Duodenal mucosa (tissue), 2 donors: Measurements from ENCODE around the gene PHF19.
A peak's percentile ranks its signal among the peaks of the same experiment; 100 is the strongest.

ENCODE experiments used
- H3K27ac ChIP-seq: one replicate; pipeline ENCODE4 v1.7.0; 2013; ENCODE audit warnings: low read depth, low read length
- H3K27me3 ChIP-seq, 2 donors: one replicate each; pipeline ENCODE4 v1.7.0; 2013; ENCODE audit warnings: low read length in 2 of 2, control low read depth in 1 of 2; ENCODE audit not compliant: insufficient read depth in 2 of 2, control insufficient read depth in 1 of 2
- H3K36me3 ChIP-seq, 2 donors: one replicate each; pipeline ENCODE4 v1.7.0; 2013; ENCODE audit warnings: low read length in 2 of 2, control low read depth in 1 of 2; ENCODE audit not compliant: insufficient read depth in 2 of 2, control insufficient read depth in 1 of 2
- H3K4me1 ChIP-seq, 2 donors: one replicate each; pipeline ENCODE4 v1.7.0; 2013; ENCODE audit warnings: low read length in 2 of 2, control low read depth in 1 of 2; ENCODE audit not compliant: insufficient read depth in 2 of 2, control insufficient read depth in 1 of 2
- H3K4me3 ChIP-seq, 2 donors: one replicate each; pipeline ENCODE4 v1.7.0; 2013; ENCODE audit warnings: low read length in 2 of 2, low read depth in 1 of 2
- H3K9ac ChIP-seq, 2 donors: one replicate each; pipeline ENCODE4 v1.7.0; 2013; ENCODE audit warnings: low read length in 2 of 2, low read depth in 1 of 2
- H3K9me3 ChIP-seq, 2 donors: one replicate each; pipeline ENCODE4 v1.7.0; 2013; ENCODE audit warnings: low read length in 2 of 2, control low read depth in 1 of 2; ENCODE audit not compliant: control insufficient read depth in 1 of 2

Gene PHF19

GRCh38 chr9:120891884-120892747 lies 15.1 kb upstream of the PHF19 start:
- Histone ChIP-seq H3K9me3 (no peaks in the 10 kb centered on the region), H3K36me3 (no peaks in the 10 kb centered on the region), H3K4me1 (peaks cover 30 to 40% of the 10 kb centered on the region in 2 donors), H3K4me3 (no peak overlapping the region), H3K9ac (no peak overlapping the region), H3K27ac (no peak overlapping the region), H3K27me3 (no peaks in the 10 kb centered on the region)

GRCh38 chr9:120891245-120891883 lies 14.4 kb upstream of the PHF19 start:
- H3K27me3 ChIP-seq, result no peaks in the 10 kb centered on the region
- peak overlapping the region in 1 of 2 donors; percentile 2 for H3K9ac ChIP-seq
- H3K4me3 ChIP-seq, result no peak overlapping the region
- H3K9me3 ChIP-seq, result no peaks in the 10 kb centered on the region
- peaks cover 30 to 40% of the 10 kb centered on the region in 2 donors for H3K4me1 ChIP-seq
- no peaks in the 10 kb centered on the region for H3K36me3 ChIP-seq
- peak overlapping the region; percentile 17 for H3K27ac ChIP-seq

- Histone ChIP-seq H3K27ac (peak overlapping the region; percentile 17), H3K4me1 (peaks cover 37 to 47% of the 10 kb centered on the region in 2 donors)
Measured at GRCh38 chr9:120890320-120891244, 13.6 kb upstream of the PHF19 start.

DNA sequence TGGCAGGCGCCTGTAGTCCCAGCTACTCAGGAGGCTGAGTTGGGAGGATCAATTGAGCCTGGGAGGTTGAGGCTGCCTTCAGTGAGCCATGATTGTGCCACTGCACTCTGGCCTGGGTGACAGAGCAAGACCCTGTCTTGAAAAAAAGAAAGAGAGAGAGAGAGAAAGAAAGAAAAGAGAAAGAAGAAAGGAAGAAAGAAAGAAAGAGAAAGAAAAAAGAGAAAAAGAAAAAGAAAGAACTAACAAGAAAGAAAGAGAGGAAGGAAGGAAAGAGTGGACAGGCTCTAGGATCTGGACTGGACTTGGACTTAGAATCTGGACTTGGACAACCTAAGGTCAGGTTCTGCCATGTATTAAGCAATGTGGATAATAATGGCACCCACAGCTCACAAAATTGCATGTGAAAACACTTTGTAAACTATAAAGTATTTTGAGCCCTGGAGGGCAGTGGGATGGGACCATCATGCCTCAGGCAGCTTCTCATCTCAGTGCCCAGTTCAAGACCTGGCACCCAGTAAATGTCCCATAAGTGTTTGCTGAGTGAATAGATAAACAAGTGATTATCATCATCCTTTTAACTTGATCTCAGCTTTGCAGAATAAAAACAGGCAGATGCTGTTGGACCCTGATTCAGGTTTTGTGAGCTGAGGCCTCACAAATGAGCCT lies 12.8 kb upstream of the PHF19 start:
- H3K9ac ChIP-seq, result peak overlapping the region in 1 of 2 donors; percentile 10
- no peak overlapping the region for H3K27ac ChIP-seq
- no peaks in the 10 kb centered on the region for H3K36me3 ChIP-seq

More at GRCh38 chr9:120890320-120891244, 13.6 kb upstream of the PHF19 start:
- no peaks in the 10 kb centered on the region for H3K9me3 ChIP-seq
- no peak overlapping the region for H3K4me3 ChIP-seq
- H3K27me3 ChIP-seq, result no peaks in the 10 kb centered on the region
- H3K36me3 ChIP-seq, result no peaks in the 10 kb centered on the region
- peak overlapping the region in 1 of 2 donors; percentile 10 for H3K9ac ChIP-seq

GRCh38 chr9:120888626-120889025 lies 11.6 kb upstream of the PHF19 start:
- no peaks in the 10 kb centered on the region for H3K36me3 ChIP-seq
- H3K9ac ChIP-seq, result no peak overlapping the region
- H3K9me3 ChIP-seq, result no peaks in the 10 kb centered on the region
- H3K4me1 ChIP-seq, result peaks cover 38 to 49% of the 10 kb centered on the region in 2 donors
- H3K27me3 ChIP-seq, result no peaks in the 10 kb centered on the region
- H3K27ac ChIP-seq, result no peak overlapping the region
- no peak overlapping the region for H3K4me3 ChIP-seq

More for the DNA sequence above, 12.8 kb upstream of the PHF19 start:
- Histone ChIP-seq H3K27me3 (no peaks in the 10 kb centered on the region), H3K9me3 (no peaks in the 10 kb centered on the region), H3K4me1 (peaks cover 38 to 53% of the 10 kb centered on the region in 2 donors), H3K4me3 (no peak overlapping the region)

- Histone ChIP-seq H3K36me3 (no peaks in the 10 kb centered on the region), H3K9ac (peak overlapping the region in 1 of 2 donors; percentile 27), H3K4me3 (no peak overlapping the region), H3K4me1 (peaks cover 30 to 39% of the 10 kb centered on the region in 2 donors), H3K27me3 (no peaks in the 10 kb centered on the region), H3K27ac (no peak overlapping the region), H3K9me3 (no peaks in the 10 kb centered on the region)
Measured at GRCh38 chr9:120886490-120886967, 9.5 kb upstream of the PHF19 start.

GRCh38 chr9:120885958-120886357 lies 9.0 kb upstream of the PHF19 start:
- H3K9me3 ChIP-seq, result no peaks in the 10 kb centered on the region
- peaks cover 24 to 35% of the 10 kb centered on the region in 2 donors for H3K4me1 ChIP-seq
- no peaks in the 10 kb centered on the region for H3K27me3 ChIP-seq
- no peak overlapping the region for H3K27ac ChIP-seq
- peak overlapping the region in 1 of 2 donors; percentile 27 for H3K9ac ChIP-seq
- no peak overlapping the region for H3K4me3 ChIP-seq
- no peaks in the 10 kb centered on the region for H3K36me3 ChIP-seq

GRCh38 chr9:120885457-120885856 lies 8.5 kb upstream of the PHF19 start:
- H3K27me3 ChIP-seq, result no peaks in the 10 kb centered on the region
- no peak overlapping the region for H3K27ac ChIP-seq

GRCh38 chr9:120883608-120883996 lies 6.6 kb upstream of the PHF19 start:
- Histone ChIP-seq H3K9me3 (no peaks in the 10 kb centered on the region), H3K27ac (no peak overlapping the region), H3K4me1 (peaks cover 15 to 24% of the 10 kb centered on the region in 2 donors), H3K27me3 (no peaks in the 10 kb centered on the region), H3K9ac (no peak overlapping the region), H3K36me3 (no peaks in the 10 kb centered on the region), H3K4me3 (no peak overlapping the region)

More at GRCh38 chr9:120885457-120885856, 8.5 kb upstream of the PHF19 start:
- Histone ChIP-seq H3K4me3 (no peak overlapping the region), H3K9ac (no peak overlapping the region), H3K4me1 (peaks cover 19 to 30% of the 10 kb centered on the region in 2 donors), H3K9me3 (no peaks in the 10 kb centered on the region), H3K36me3 (no peaks in the 10 kb centered on the region)
